Measurements from ENCODE around the gene MYCBP2. TPM values are rescaled to one million over a fixed set of nuclear protein-coding genes. Genes with fewer than 3 reads are reported as not detected.

Gene MYCBP2
- total RNA-seq, 1 donor, result 155 TPM

GRCh38 chr13:77055158-77055557 is 271.7 kb downstream of the MYCBP2 start:
- DNase-seq (ENCODE audit: insufficient read length, low spot score, missing footprints), result no peak
- Histone ChIP-seq H3K27ac (ENCODE audit: low read depth, low read length) (no peak overlapping the region), H3K36me3 (ENCODE audit: insufficient read depth, low read length) (peaks cover 59% of the 10 kb centered on the region), H3K27me3 (ENCODE audit: insufficient read depth, low read length) (no peaks in the 10 kb centered on the region), H4K20me1 (ENCODE audit: insufficient read depth, low read length) (no peaks in the 10 kb centered on the region), H2AFZ (ENCODE audit: low read length) (no peak overlapping the region), H3K4me2 (ENCODE audit: insufficient read depth, low read length) (no peak overlapping the region), H3K9me3 (ENCODE audit: low read depth, low read length) (no peaks in the 10 kb centered on the region), H3K4me1 (ENCODE audit: insufficient read depth, low read length) (no peaks in the 10 kb centered on the region), H3K79me2 (ENCODE audit: insufficient read depth, low read length) (no peaks in the 10 kb centered on the region), H3K4me3 (ENCODE audit: insufficient read depth, low read length) (no peak overlapping the region)
- TF ChIP-seq CTCF (IDR thresholded peaks at IDR 0.05; ENCODE audit: extremely low read depth, low read depth, low read length), result no peak

- Histone ChIP-seq H3K36me3 (ENCODE audit: insufficient read depth, low read length) (peaks cover 56% of the 10 kb centered on the region), H3K79me2 (ENCODE audit: insufficient read depth, low read length) (no peaks in the 10 kb centered on the region), H3K4me2 (ENCODE audit: insufficient read depth, low read length) (no peak overlapping the region), H3K27ac (ENCODE audit: low read depth, low read length) (no peak overlapping the region), H3K27me3 (ENCODE audit: insufficient read depth, low read length) (no peaks in the 10 kb centered on the region), H3K4me3 (ENCODE audit: insufficient read depth, low read length) (no peak overlapping the region), H3K9me3 (ENCODE audit: low read depth, low read length) (no peaks in the 10 kb centered on the region), H3K4me1 (ENCODE audit: insufficient read depth, low read length) (no peaks in the 10 kb centered on the region), H4K20me1 (ENCODE audit: insufficient read depth, low read length) (no peaks in the 10 kb centered on the region), H2AFZ (ENCODE audit: low read length) (no peak overlapping the region)
- no peak for TF ChIP-seq CTCF (IDR thresholded peaks at IDR 0.05; ENCODE audit: extremely low read depth, low read depth, low read length)
- no peak for DNase-seq (ENCODE audit: insufficient read length, low spot score, missing footprints)
These were observed 273.7 kb downstream of the MYCBP2 start for GRCh38 chr13:77053192-77053591.

GRCh38 chr13:77048681-77049080 is 278.2 kb downstream of the MYCBP2 start:
- Histone ChIP-seq H3K4me1 (ENCODE audit: insufficient read depth, low read length) (no peaks in the 10 kb centered on the region), H2AFZ (ENCODE audit: low read length) (no peak overlapping the region), H3K36me3 (ENCODE audit: insufficient read depth, low read length) (peaks cover 42% of the 10 kb centered on the region), H3K27ac (ENCODE audit: low read depth, low read length) (no peak overlapping the region), H3K4me2 (ENCODE audit: insufficient read depth, low read length) (no peak overlapping the region), H3K79me2 (ENCODE audit: insufficient read depth, low read length) (no peaks in the 10 kb centered on the region), H4K20me1 (ENCODE audit: insufficient read depth, low read length) (no peaks in the 10 kb centered on the region), H3K4me3 (ENCODE audit: insufficient read depth, low read length) (no peak overlapping the region), H3K9me3 (ENCODE audit: low read depth, low read length) (no peaks in the 10 kb centered on the region), H3K27me3 (ENCODE audit: insufficient read depth, low read length) (no peaks in the 10 kb centered on the region)
- DNase-seq (ENCODE audit: insufficient read length, low spot score, missing footprints), result no peak
- no peak for TF ChIP-seq CTCF (IDR thresholded peaks at IDR 0.05; ENCODE audit: extremely low read depth, low read depth, low read length)

GRCh38 chr13:77047649-77048343 is 279.1 kb downstream of the MYCBP2 start:
- Histone ChIP-seq H3K27me3 (ENCODE audit: insufficient read depth, low read length) (no peaks in the 10 kb centered on the region), H3K27ac (ENCODE audit: low read depth, low read length) (no peak overlapping the region), H4K20me1 (ENCODE audit: insufficient read depth, low read length) (no peaks in the 10 kb centered on the region), H3K4me1 (ENCODE audit: insufficient read depth, low read length) (no peaks in the 10 kb centered on the region), H2AFZ (ENCODE audit: low read length) (no peak overlapping the region), H3K4me3 (ENCODE audit: insufficient read depth, low read length) (no peak overlapping the region), H3K36me3 (ENCODE audit: insufficient read depth, low read length) (peaks cover 36% of the 10 kb centered on the region), H3K79me2 (ENCODE audit: insufficient read depth, low read length) (no peaks in the 10 kb centered on the region), H3K4me2 (ENCODE audit: insufficient read depth, low read length) (no peak overlapping the region), H3K9me3 (ENCODE audit: low read depth, low read length) (no peaks in the 10 kb centered on the region)
- DNase-seq (ENCODE audit: insufficient read length, low spot score, missing footprints), result no peak
- TF ChIP-seq CTCF (IDR thresholded peaks at IDR 0.05; ENCODE audit: extremely low read depth, low read depth, low read length), result no peak

All from osteoblast (primary cell).